SK-N-SH (cell line): ENCODE data around the gene SEMA4B.

Experiments used
- EP300 ChIP-seq, 2 experiments: IDR thresholded peaks; 2 replicates each; pipeline versions ENCODE4 v1.4.0 to v1.6.1; 2012; ENCODE audit warnings: borderline replicate concordance in 1 of 2, low read depth in 1 of 2, low read length in 1 of 2
- EZH2phosphoT487 ChIP-seq: fragments of 200-600 bp; sonication (generic); IDR thresholded peaks from 2 replicates; pipeline ENCODE4 v1.6.1; 2017; ENCODE audit warnings: low read depth, mixed run types, mild to moderate bottlenecking, antibody characterized with exemption, moderate library complexity, borderline replicate concordance
- FOSL2 ChIP-seq: IDR thresholded peaks from 2 replicates; pipeline ENCODE4 v1.4.0; 2012; ENCODE audit warnings: low read depth, mild to moderate bottlenecking, moderate library complexity, borderline replicate concordance
- NRF1 ChIP-seq: IDR thresholded peaks from 2 replicates; pipeline ENCODE4 v1.6.1; 2012; ENCODE audit warnings: low read depth, mild to moderate bottlenecking, low read length
- RCOR1 ChIP-seq: fragments of 150-350 bp; IDR thresholded peaks from 2 replicates; pipeline ENCODE4 v1.6.1; 2017; ENCODE audit warnings: antibody characterized with exemption, low read length
- SMC3 ChIP-seq: IDR thresholded peaks from 2 replicates; pipeline ENCODE4 v1.6.1; 2012; ENCODE audit warnings: low read depth, low read length, improper control_type of control experiment
- TF ChIP-seq, protein P1 (sequence below): IDR thresholded peaks from 2 replicates; pipeline ENCODE4; 2012
- TF ChIP-seq, protein P2 (sequence below): fragments of 200-600 bp; sonication (generic); IDR thresholded peaks from 2 replicates; pipeline ENCODE4 v1.6.1; 2017; ENCODE audit warnings: antibody characterized with exemption, mild to moderate bottlenecking, moderate library complexity
- TF ChIP-seq, protein P3 (sequence below): IDR thresholded peaks from 2 replicates; pipeline ENCODE4 v1.6.1; 2012; ENCODE audit warnings: mild to moderate bottlenecking, low read depth, low read length, moderate library complexity

DNA sequence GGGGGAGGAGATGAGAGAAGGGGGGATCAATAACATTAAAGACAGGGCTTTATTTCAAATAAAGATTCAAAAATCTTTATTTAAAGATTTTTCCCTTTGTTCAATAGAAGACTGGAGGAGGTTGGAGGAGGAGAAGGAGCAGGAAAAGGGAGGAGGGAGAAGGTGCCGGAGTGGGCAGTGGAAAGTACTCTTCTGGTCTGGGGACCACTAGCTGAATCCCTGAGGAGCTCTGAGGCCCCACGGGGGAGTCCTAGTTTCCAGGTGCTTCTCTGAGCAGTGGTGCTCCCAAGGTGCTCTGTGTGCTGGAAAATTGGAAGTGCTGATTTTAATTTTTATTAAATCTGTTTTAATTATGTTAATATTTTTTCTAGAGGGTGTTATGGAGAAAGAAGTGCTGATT is 19.4 kb upstream of the SEMA4B start:
- no peak for TF ChIP-seq SMC3
- TF ChIP-seq, protein P1, sequence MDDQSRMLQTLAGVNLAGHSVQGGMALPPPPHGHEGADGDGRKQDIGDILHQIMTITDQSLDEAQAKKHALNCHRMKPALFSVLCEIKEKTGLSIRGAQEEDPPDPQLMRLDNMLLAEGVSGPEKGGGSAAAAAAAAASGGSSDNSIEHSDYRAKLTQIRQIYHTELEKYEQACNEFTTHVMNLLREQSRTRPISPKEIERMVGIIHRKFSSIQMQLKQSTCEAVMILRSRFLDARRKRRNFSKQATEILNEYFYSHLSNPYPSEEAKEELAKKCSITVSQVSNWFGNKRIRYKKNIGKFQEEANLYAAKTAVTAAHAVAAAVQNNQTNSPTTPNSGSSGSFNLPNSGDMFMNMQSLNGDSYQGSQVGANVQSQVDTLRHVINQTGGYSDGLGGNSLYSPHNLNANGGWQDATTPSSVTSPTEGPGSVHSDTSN, result no peak
- TF ChIP-seq NRF1, result no peak
- TF ChIP-seq, protein P2, sequence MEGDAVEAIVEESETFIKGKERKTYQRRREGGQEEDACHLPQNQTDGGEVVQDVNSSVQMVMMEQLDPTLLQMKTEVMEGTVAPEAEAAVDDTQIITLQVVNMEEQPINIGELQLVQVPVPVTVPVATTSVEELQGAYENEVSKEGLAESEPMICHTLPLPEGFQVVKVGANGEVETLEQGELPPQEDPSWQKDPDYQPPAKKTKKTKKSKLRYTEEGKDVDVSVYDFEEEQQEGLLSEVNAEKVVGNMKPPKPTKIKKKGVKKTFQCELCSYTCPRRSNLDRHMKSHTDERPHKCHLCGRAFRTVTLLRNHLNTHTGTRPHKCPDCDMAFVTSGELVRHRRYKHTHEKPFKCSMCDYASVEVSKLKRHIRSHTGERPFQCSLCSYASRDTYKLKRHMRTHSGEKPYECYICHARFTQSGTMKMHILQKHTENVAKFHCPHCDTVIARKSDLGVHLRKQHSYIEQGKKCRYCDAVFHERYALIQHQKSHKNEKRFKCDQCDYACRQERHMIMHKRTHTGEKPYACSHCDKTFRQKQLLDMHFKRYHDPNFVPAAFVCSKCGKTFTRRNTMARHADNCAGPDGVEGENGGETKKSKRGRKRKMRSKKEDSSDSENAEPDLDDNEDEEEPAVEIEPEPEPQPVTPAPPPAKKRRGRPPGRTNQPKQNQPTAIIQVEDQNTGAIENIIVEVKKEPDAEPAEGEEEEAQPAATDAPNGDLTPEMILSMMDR, result no peak
- no peak for TF ChIP-seq EP300 (IDR thresholded peaks at IDR 0.05; ENCODE audit: borderline replicate concordance in 1 of 2, low read depth in 1 of 2, low read length in 1 of 2)
- TF ChIP-seq, protein P3, sequence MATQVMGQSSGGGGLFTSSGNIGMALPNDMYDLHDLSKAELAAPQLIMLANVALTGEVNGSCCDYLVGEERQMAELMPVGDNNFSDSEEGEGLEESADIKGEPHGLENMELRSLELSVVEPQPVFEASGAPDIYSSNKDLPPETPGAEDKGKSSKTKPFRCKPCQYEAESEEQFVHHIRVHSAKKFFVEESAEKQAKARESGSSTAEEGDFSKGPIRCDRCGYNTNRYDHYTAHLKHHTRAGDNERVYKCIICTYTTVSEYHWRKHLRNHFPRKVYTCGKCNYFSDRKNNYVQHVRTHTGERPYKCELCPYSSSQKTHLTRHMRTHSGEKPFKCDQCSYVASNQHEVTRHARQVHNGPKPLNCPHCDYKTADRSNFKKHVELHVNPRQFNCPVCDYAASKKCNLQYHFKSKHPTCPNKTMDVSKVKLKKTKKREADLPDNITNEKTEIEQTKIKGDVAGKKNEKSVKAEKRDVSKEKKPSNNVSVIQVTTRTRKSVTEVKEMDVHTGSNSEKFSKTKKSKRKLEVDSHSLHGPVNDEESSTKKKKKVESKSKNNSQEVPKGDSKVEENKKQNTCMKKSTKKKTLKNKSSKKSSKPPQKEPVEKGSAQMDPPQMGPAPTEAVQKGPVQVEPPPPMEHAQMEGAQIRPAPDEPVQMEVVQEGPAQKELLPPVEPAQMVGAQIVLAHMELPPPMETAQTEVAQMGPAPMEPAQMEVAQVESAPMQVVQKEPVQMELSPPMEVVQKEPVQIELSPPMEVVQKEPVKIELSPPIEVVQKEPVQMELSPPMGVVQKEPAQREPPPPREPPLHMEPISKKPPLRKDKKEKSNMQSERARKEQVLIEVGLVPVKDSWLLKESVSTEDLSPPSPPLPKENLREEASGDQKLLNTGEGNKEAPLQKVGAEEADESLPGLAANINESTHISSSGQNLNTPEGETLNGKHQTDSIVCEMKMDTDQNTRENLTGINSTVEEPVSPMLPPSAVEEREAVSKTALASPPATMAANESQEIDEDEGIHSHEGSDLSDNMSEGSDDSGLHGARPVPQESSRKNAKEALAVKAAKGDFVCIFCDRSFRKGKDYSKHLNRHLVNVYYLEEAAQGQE, result no peak
- no peak for TF ChIP-seq EZH2phosphoT487
- TF ChIP-seq RCOR1, result no peak
- TF ChIP-seq FOSL2, result no peak
